GM12878 (cell line): Measurements from ENCODE around the gene AFAP1L2. TPM values are rescaled to one million over a fixed set of nuclear protein-coding genes. Genes with fewer than 3 reads are reported as not detected.

Experiments
- ATAC-seq: fragments of 200-7000 bp; cut with Tn5 transposase; 3 replicates; pipeline ENCODE4 v1.9.1; 2020; ENCODE audit warnings: mild to moderate bottlenecking, moderate library complexity
- BruUV-seq: library from RNA; stranded (reverse); fragments of 400-500 nt; replicated peaks from 2 replicates; lab custom pipeline; 2021; lab: Mats Ljungman, UMichigan
- CTCF ChIA-PET: fragments of 300-600 bp; sonication (Branson Sonifier 250); formaldehyde crosslinking; extraction: SDS; loops from one replicate; lab custom pipeline; 2021; ENCODE audit warnings: inconsistent platforms; lab: Yijun Ruan, JAX
- POLR2A ChIA-PET: fragments of 350-600 bp; formaldehyde crosslinking; extraction: SDS; loops from one replicate; lab custom pipeline; 2021; ENCODE audit warnings: inconsistent platforms; lab: Charles Lee
- RAD21 ChIA-PET: fragments of 300-600 bp; sonication (Branson Sonifier 250); formaldehyde crosslinking; loops from one replicate; lab custom pipeline; 2023; ENCODE audit warnings: antibody characterized with exemption; ENCODE audit not compliant: unreplicated experiment; lab: Charles Lee
- SMC1A ChIA-PET: fragments of 300-600 bp; sonication (Branson Sonifier 250); formaldehyde crosslinking; loops from one replicate; lab custom pipeline; 2023; ENCODE audit not compliant: unreplicated experiment, uncharacterized antibody; lab: Charles Lee
- DNase-seq: peaks from one replicate; pipeline ENCODE4 v3.0.0-alpha.2; 2011; ENCODE audit warnings: low read depth, low spot score
- FAIRE-seq: peaks from 3 replicates; lab custom pipeline; 2011; peaks lifted over from hg19 to GRCh38; lab: Jason Lieb, UNC
- H2AFZ ChIP-seq: 2 replicates; pipeline ENCODE4 v1.6.0; 2011; ENCODE audit warnings: low read depth, low read length, control low read depth; ENCODE audit not compliant: control insufficient read depth
- H3K27ac ChIP-seq: 2 replicates; pipeline ENCODE4 v1.5.1; 2011; ENCODE audit warnings: control low read depth; ENCODE audit not compliant: control insufficient read depth, insufficient read depth
- H3K27me3 ChIP-seq, 2 experiments: replicated peaks in 1 of 2; 2 replicates each; pipeline versions ENCODE4 v1.6.0 to v1.6.1; 2011; ENCODE audit warnings: low read length in 1 of 2; ENCODE audit not compliant: control insufficient read depth in 2 of 2, insufficient read depth in 2 of 2
- H3K36me3 ChIP-seq, 2 experiments: 2 replicates each; pipeline ENCODE4 v1.5.1; 2011; ENCODE audit warnings: low read length in 1 of 2; ENCODE audit not compliant: control insufficient read depth in 2 of 2, insufficient read depth in 2 of 2
- H3K4me1 ChIP-seq: 2 replicates; pipeline ENCODE4 v1.6.1; 2011; ENCODE audit warnings: mild to moderate bottlenecking, low read length, moderate library complexity, mixed read lengths; ENCODE audit not compliant: control insufficient read depth, insufficient read depth
- H3K4me2 ChIP-seq: 2 replicates; pipeline ENCODE4 v1.6.0; 2011; ENCODE audit warnings: control low read depth; ENCODE audit not compliant: control insufficient read depth, insufficient read depth
- H3K4me3 ChIP-seq: fragments of 200-600 bp; sonication (generic); 2 replicates; pipeline ENCODE4 v1.5.1; 2016
- H3K79me2 ChIP-seq: 2 replicates; pipeline ENCODE4 v1.6.0; 2011; ENCODE audit warnings: low read length; ENCODE audit not compliant: control insufficient read depth, insufficient read depth
- H3K9ac ChIP-seq: 2 replicates; pipeline ENCODE4 v1.8.0; 2011; ENCODE audit warnings: low read length, control low read depth, mixed read lengths; ENCODE audit not compliant: control insufficient read depth, insufficient read depth
- H3K9me3 ChIP-seq: replicated peaks from 3 replicates; pipeline ENCODE4 v1.5.1; 2011; ENCODE audit warnings: mild to moderate bottlenecking, low read length; ENCODE audit not compliant: control insufficient read depth, insufficient read depth
- H4K20me1 ChIP-seq: 2 replicates; pipeline ENCODE4 v1.6.0; 2011; ENCODE audit not compliant: control insufficient read depth, insufficient read depth
- CBFB ChIP-seq: IDR thresholded peaks from 2 replicates; pipeline ENCODE4 v1.6.1; 2016; ENCODE audit warnings: antibody characterized with exemption, low read depth
- FOXM1 ChIP-seq: IDR thresholded peaks from 2 replicates; pipeline ENCODE4 v1.6.1; 2012; ENCODE audit warnings: low read depth, mild to moderate bottlenecking, inconsistent platforms, low read length, moderate library complexity
- KAT2A ChIP-seq: conservative IDR thresholded peaks from 2 replicates; pipeline ENCODE4 v1.6.1; 2011; ENCODE audit warnings: low read depth, low read length; ENCODE audit not compliant: control insufficient read depth
- KLF5 ChIP-seq: fragments of 450-650 bp; IDR thresholded peaks from 2 replicates; pipeline ENCODE4 v1.6.1; 2014; ENCODE audit warnings: mild to moderate bottlenecking; ENCODE audit not compliant: partially characterized antibody
- NBN ChIP-seq: fragments of 450-650 bp; IDR thresholded peaks from 2 replicates; pipeline ENCODE4 v1.6.1; 2016
- NKRF ChIP-seq: fragments of 450-650 bp; conservative IDR thresholded peaks from 2 replicates; pipeline ENCODE4 v1.6.1; 2017; ENCODE audit warnings: mild to moderate bottlenecking, moderate library complexity
- RAD51 ChIP-seq: fragments of 450-650 bp; IDR thresholded peaks from 2 replicates; pipeline ENCODE4 v1.6.1; 2016; ENCODE audit warnings: moderate library complexity, mild to moderate bottlenecking, inconsistent platforms
- RELB ChIP-seq: fragments of 450-650 bp; IDR thresholded peaks from 2 replicates; pipeline ENCODE4 v1.6.1; 2017; ENCODE audit warnings: low read depth, mild to moderate bottlenecking, moderate library complexity
- STAT1 ChIP-seq: fragments of 450-650 bp; conservative IDR thresholded peaks from 2 replicates; pipeline ENCODE4 v1.6.1; 2014; ENCODE audit warnings: antibody characterized with exemption, mild to moderate bottlenecking
- TBL1XR1 ChIP-seq: IDR thresholded peaks from 2 replicates; pipeline ENCODE4 v1.6.1; 2012; ENCODE audit warnings: low read depth, low read length, improper control_type of control experiment
- ZBTB4 ChIP-seq: fragments of 450-650 bp; formaldehyde crosslinking; IDR thresholded peaks from 2 replicates; pipeline ENCODE4 v1.4.0; 2022; ENCODE audit warnings: mild to moderate bottlenecking, moderate library complexity
- WGBS: methylation state at CpG from one replicate; pipeline ENCODE4 v1.1.6; 2016; ENCODE audit warnings: low lambda C conversion rate; ENCODE audit not compliant: insufficient replicate concordance, insufficient coverage; ENCODE audit errors: missing lambda C conversion rate; 5-methylcytosine and 5-hydroxymethylcytosine counted together
- in situ Hi-C: fragments of 300-500 bp; cut with MboI; formaldehyde crosslinking; loops from 9 replicates; pipeline ENCODE4 v1.14.3; 2018; ENCODE audit warnings: mixed read lengths
- intact Hi-C: fragments of 100-400 bp; cut with micrococcal nuclease; formaldehyde crosslinking; loops from one replicate; pipeline ENCODE4 v1.14.2; 2022; ENCODE audit not compliant: unreplicated experiment
- polyA plus RNA-seq, 11 experiments: library from polyadenylated mRNA; depleted of rRNA in 4 of 11; unstranded in 6 of 11; stranded (reverse) in 5 of 11; fragments of >200 nt; fragmentation: Nextera tagmentation in 4 of 11; fragmentation: Illumina TruSeq in 1 of 11; extraction: Ambion mirVana in 4 of 11; extraction: Trizol in 1 of 11; gene quantifications; 1 replicate in 1 of 11; 2 replicates in 10 of 11; pipeline versions ENCODE4 v1.2.1 to v1.2.3, GENCODE V29; 2011 to 2016; ENCODE audit warnings: inconsistent platforms in 2 of 11, missing spikeins in 2 of 11, low read depth in 1 of 11
- total RNA-seq, 4 experiments: library from RNA; depleted of rRNA in 3 of 4; stranded (reverse); fragments of >200 nt in 3 of 4; fragmentation: Illumina TruSeq in 1 of 4; extraction: Trizol in 1 of 4; gene quantifications; 2 replicates each; pipeline versions ENCODE4 v1.2.1 to v1.2.3, GENCODE V29; 2013 to 2021

Gene AFAP1L2
- total and polyA plus RNA-seq, 10 of the 15 experiments (the other 5 are each of a cell fraction or from before 2014, with no cell fraction given), result 0.03 to 4.0 (median 0.34) TPM

GRCh38 chr10:114284346-114285071 lies 119.8 kb downstream of the AFAP1L2 start:
- no peaks in the 10 kb centered on the region for H3K36me3 ChIP-seq
- WGBS, result 40% methylated on average over 13 of the region's 13 CpGs
- no peak overlapping the region for H3K4me2 ChIP-seq
- no peak overlapping the region for H3K4me3 ChIP-seq
- ChIA-PET POLR2A (no interaction called here), SMC1A (no interaction called here)
- no peak overlapping the region for H2AFZ ChIP-seq
- H3K27ac ChIP-seq, result no peak overlapping the region
- H3K4me1 ChIP-seq, result no peaks in the 10 kb centered on the region
- TF ChIP-seq KLF5 (no peak), STAT1 (no peak), RELB (no peak), FOXM1 (no peak), CBFB (no peak), TBL1XR1 (no peak), ZBTB4 (CRISPR knock-in tag) (no peak), NBN (no peak), NKRF (no peak), KAT2A (no peak), RAD51 (no peak)
- TF ChIP-seq, all 136 proteins: peak for 0
- BruUV-seq, result no TSS peak
- DNase-seq (no peak), FAIRE-seq (no peak), ATAC-seq (no peak)
- Histone ChIP-seq H4K20me1 (no peaks in the 10 kb centered on the region), H3K9ac (no peak overlapping the region), H3K27me3 (0 out of 4 replicates have a peak, but pooled peaks cover 0 to 2% of the 10 kb centered on the region in 2 experiments), H3K9me3 (no peaks in the 10 kb centered on the region), H3K79me2 (no peaks in the 10 kb centered on the region)
- in situ Hi-C loops, result no loop called here
- RAD21 ChIA-PET, result no interaction called here
- CTCF ChIA-PET, result interaction anchor here (2.2 kb wide), 1 partner anchor 20 kb away, joined by 6 read pairs; no protein-coding TSS in a partner anchor
- intact Hi-C loops, result no loop called here
